ENCODE results near the gene OR5B12. TPM values are rescaled to one million over a fixed set of nuclear protein-coding genes. Genes with fewer than 3 reads are reported as not detected.

Gene OR5B12
- total RNA-seq, 1 experiment from 2014 or later: 0.26 TPM

DNA sequence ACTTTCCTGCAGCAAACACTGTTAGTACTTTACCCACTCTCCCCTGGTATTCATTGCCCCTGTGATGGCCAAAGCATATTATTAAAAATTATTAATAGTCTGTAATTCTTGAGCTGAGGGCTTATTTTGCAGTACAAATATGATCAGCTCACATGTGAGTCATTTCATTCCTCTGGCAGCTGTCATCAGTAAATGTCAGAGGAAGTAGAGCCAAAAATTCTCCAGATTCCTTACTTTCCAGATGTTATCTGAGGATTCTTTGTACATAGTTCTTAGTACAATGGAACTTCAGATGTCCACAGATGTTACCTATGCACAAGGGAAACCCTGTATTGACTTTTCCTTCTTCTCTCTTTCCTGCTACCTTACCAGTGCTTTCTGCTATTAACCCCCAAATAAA is 47.8 kb downstream of the OR5B12 start:
- no peaks in the 10 kb centered on the region for H4K20me1 ChIP-seq (ENCODE audit: insufficient read depth, low read depth, low read length)
- H2AFZ ChIP-seq (ENCODE audit: low read length): no peak overlapping the region
- H3K9me3 ChIP-seq (ENCODE audit: low read length): no peaks in the 10 kb centered on the region
- H3K27me3 ChIP-seq (ENCODE audit: low read length): no peaks in the 10 kb centered on the region
- no peaks in the 10 kb centered on the region for H3K79me2 ChIP-seq (ENCODE audit: low read length)
- H3K27ac ChIP-seq (ENCODE audit: low read length): no peak overlapping the region
- H3K4me2 ChIP-seq (ENCODE audit: low read depth, low read length, poor library complexity, severe bottlenecking): no peak overlapping the region
- H3K9ac ChIP-seq (ENCODE audit: low read length): no peak overlapping the region
- DNase-seq: no peak
- H3K9me2 ChIP-seq (replicated peaks; ENCODE audit: insufficient read depth, low read length): no peaks in the 10 kb centered on the region
- H3K4me1 ChIP-seq (ENCODE audit: low read length): no peaks in the 10 kb centered on the region
- no peak overlapping the region for H3K4me3 ChIP-seq (ENCODE audit: low read length)
- H3K36me3 ChIP-seq (ENCODE audit: insufficient read depth, low read length): no peaks in the 10 kb centered on the region

DNA sequence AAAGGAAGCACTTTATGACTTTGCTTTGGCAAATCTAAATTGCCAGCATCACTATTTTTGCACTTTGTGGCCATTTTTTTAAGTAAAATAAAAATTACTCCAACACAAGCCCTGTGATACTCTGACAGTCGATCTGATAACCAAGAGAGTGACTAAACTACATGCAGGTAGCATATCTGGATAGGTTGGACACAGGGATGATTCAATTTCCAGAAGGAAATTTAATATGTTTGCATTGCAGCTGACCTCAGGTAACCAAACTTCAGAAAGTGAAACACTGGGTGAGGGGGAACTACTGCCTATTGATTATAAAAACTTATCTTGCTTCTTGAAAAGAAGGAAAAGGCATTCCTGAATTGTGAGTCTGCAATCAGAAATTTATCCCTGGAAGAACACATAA is 49.3 kb downstream of the OR5B12 start:
- Histone ChIP-seq H3K36me3 (ENCODE audit: insufficient read depth, low read length) (no peaks in the 10 kb centered on the region), H3K9ac (ENCODE audit: low read length) (no peak overlapping the region), H3K4me2 (ENCODE audit: low read depth, low read length, poor library complexity, severe bottlenecking) (no peak overlapping the region), H3K9me3 (ENCODE audit: low read length) (no peaks in the 10 kb centered on the region), H4K20me1 (ENCODE audit: insufficient read depth, low read depth, low read length) (no peaks in the 10 kb centered on the region), H3K79me2 (ENCODE audit: low read length) (no peaks in the 10 kb centered on the region), H3K4me1 (ENCODE audit: low read length) (no peaks in the 10 kb centered on the region), H3K27me3 (ENCODE audit: low read length) (no peaks in the 10 kb centered on the region), H3K4me3 (ENCODE audit: low read length) (no peak overlapping the region), H3K27ac (ENCODE audit: low read length) (no peak overlapping the region), H2AFZ (ENCODE audit: low read length) (no peak overlapping the region), H3K9me2 (replicated peaks; ENCODE audit: insufficient read depth, low read length) (no peaks in the 10 kb centered on the region)
- no peak for DNase-seq

DNA sequence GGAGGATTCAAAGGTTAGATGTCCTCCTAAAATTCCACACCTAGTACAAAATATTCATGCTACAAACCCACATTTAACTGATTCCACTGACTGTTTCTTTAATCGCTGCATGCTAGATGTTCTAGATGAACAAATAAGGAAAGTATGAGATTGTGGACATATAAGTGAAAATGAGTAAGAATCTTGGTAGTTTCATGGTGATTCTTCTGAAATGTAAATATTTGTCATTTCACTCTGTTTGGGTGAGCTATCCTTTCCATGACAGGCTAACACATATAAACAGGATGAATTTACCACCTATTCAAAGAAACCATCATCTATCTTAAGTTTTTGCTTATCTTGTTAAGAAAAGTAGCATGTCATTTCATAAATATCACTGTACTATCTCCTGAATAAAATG is 50.2 kb downstream of the OR5B12 start:
- no peak overlapping the region for H3K9ac ChIP-seq (ENCODE audit: low read length)
- no peaks in the 10 kb centered on the region for H3K36me3 ChIP-seq (ENCODE audit: insufficient read depth, low read length)
- no peak overlapping the region for H3K4me3 ChIP-seq (ENCODE audit: low read length)

DNA sequence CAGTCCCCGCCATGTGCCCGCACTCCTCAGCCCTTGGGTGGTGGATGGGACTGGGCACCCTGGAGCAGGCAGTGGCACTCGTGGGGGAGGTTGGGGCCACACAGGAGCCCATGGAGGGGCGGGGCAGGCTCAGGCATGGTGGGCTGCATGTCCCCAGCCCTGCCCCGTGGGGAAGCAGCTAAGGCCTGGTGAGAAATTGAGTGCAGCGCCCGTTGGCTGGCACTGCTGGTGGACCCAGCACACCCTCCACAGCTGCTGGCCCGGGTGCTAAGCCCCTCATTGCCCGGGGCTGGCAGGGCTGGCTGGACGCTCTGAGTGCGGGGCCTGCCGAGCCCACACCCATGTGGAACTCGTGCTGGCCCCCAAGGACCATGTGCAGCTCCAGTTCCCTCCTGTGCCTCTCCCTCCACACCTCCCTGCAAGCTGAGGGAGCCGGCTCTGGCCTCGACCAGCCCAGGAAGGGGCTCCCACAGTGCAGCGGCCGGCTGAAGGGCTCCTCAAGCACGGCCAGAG is 51.4 kb downstream of the OR5B12 start:
- no peaks in the 10 kb centered on the region for H3K36me3 ChIP-seq (ENCODE audit: insufficient read depth, low read length)
- no peaks in the 10 kb centered on the region for H3K79me2 ChIP-seq (ENCODE audit: low read length)
- no peaks in the 10 kb centered on the region for H3K9me3 ChIP-seq (ENCODE audit: low read length)
- DNase-seq: no peak
- no peak overlapping the region for H3K9ac ChIP-seq (ENCODE audit: low read length)
- no peak overlapping the region for H3K27ac ChIP-seq (ENCODE audit: low read length)
- no peak overlapping the region for H2AFZ ChIP-seq (ENCODE audit: low read length)
- no peaks in the 10 kb centered on the region for H3K27me3 ChIP-seq (ENCODE audit: low read length)
- H3K9me2 ChIP-seq (replicated peaks; ENCODE audit: insufficient read depth, low read length): no peaks in the 10 kb centered on the region
- H3K4me2 ChIP-seq (ENCODE audit: low read depth, low read length, poor library complexity, severe bottlenecking): no peak overlapping the region
- H3K4me3 ChIP-seq (ENCODE audit: low read length): no peak overlapping the region
- H3K4me1 ChIP-seq (ENCODE audit: low read length): no peaks in the 10 kb centered on the region
- H4K20me1 ChIP-seq (ENCODE audit: insufficient read depth, low read depth, low read length): no peaks in the 10 kb centered on the region

More for the DNA sequence above, 50.2 kb downstream of the OR5B12 start:
- Histone ChIP-seq H3K27ac (ENCODE audit: low read length) (no peak overlapping the region), H4K20me1 (ENCODE audit: insufficient read depth, low read depth, low read length) (no peaks in the 10 kb centered on the region), H3K27me3 (ENCODE audit: low read length) (no peaks in the 10 kb centered on the region), H3K9me3 (ENCODE audit: low read length) (no peaks in the 10 kb centered on the region), H3K4me1 (ENCODE audit: low read length) (no peaks in the 10 kb centered on the region), H3K79me2 (ENCODE audit: low read length) (no peaks in the 10 kb centered on the region), H3K4me2 (ENCODE audit: low read depth, low read length, poor library complexity, severe bottlenecking) (no peak overlapping the region), H3K9me2 (replicated peaks; ENCODE audit: insufficient read depth, low read length) (no peaks in the 10 kb centered on the region), H2AFZ (ENCODE audit: low read length) (no peak overlapping the region)
- DNase-seq: no peak

Other genes starting within 250 kb of the OR5B12 start
- not detected in 2 replicates for gene OR1S2, start 238.1 kb downstream of the OR5B12 start, total RNA-seq (2014; rRNA removed; shearing (Covaris generic); ENCODE audit: low replicate concordance)
- gene OR1S1, start 229.5 kb downstream of the OR5B12 start, total RNA-seq (2014; rRNA removed; shearing (Covaris generic); ENCODE audit: low replicate concordance): not detected in 2 replicates
- gene OR10Q1, start 213.3 kb downstream of the OR5B12 start, total RNA-seq (2014; rRNA removed; shearing (Covaris generic); ENCODE audit: low replicate concordance): not detected in 2 replicates
- not detected in 2 replicates for gene OR10W1, start 174.0 kb downstream of the OR5B12 start, total RNA-seq (2014; rRNA removed; shearing (Covaris generic); ENCODE audit: low replicate concordance)
- gene OR5B17, start 83.2 kb downstream of the OR5B12 start, total RNA-seq (2014; rRNA removed; shearing (Covaris generic); ENCODE audit: low replicate concordance): not detected in 2 replicates
- not detected in 2 replicates for gene OR5B3, start 35.4 kb downstream of the OR5B12 start, total RNA-seq (2014; rRNA removed; shearing (Covaris generic); ENCODE audit: low replicate concordance)
- gene OR5B2, start 14.1 kb downstream of the OR5B12 start, total RNA-seq (2014; rRNA removed; shearing (Covaris generic); ENCODE audit: low replicate concordance): not detected in 2 replicates
- gene OR5B21, start 65.9 kb upstream of the OR5B12 start, total RNA-seq (2014; rRNA removed; shearing (Covaris generic); ENCODE audit: low replicate concordance): 1.9 and 9.3 TPM in 2 replicates
- 127 and 179 TPM in 2 replicates for gene LPXN, start 133.6 kb upstream of the OR5B12 start, total RNA-seq (2014; rRNA removed; shearing (Covaris generic); ENCODE audit: low replicate concordance)
- gene ZFP91, start 136.8 kb upstream of the OR5B12 start, total RNA-seq (2014; rRNA removed; shearing (Covaris generic); ENCODE audit: low replicate concordance): 30.7 and 49.4 TPM in 2 replicates
- 0.76 and 4.1 TPM in 2 replicates for gene CNTF, start 180.4 kb upstream of the OR5B12 start, total RNA-seq (2014; rRNA removed; shearing (Covaris generic); ENCODE audit: low replicate concordance)

Data from Karpas-422 (cell line).